H9 (cell line): ENCODE results near the gene KIRREL3. TPM values are rescaled to one million over a fixed set of nuclear protein-coding genes. Genes with fewer than 3 reads are reported as not detected.

Experiments used
- DNase-seq: peaks from one replicate; pipeline ENCODE4 v3.0.0-alpha.2; 2017
- H2AFZ ChIP-seq: one replicate; pipeline ENCODE4 v1.6.1; 2013; ENCODE audit warnings: mild to moderate bottlenecking, low read length, control low read depth, moderate library complexity
- H2AK5ac ChIP-seq: 2 replicates; pipeline ENCODE4 v1.6.1; 2013; ENCODE audit warnings: low read length, control low read depth, mixed read lengths; ENCODE audit not compliant: insufficient read length
- H2BK120ac ChIP-seq: one replicate; pipeline ENCODE4 v1.6.1; 2013; ENCODE audit warnings: low read depth, mild to moderate bottlenecking, low read length, control low read depth, inconsistent platforms; ENCODE audit not compliant: poor library complexity, severe bottlenecking
- H2BK12ac ChIP-seq: 2 replicates; pipeline ENCODE4 v1.6.1; 2013; ENCODE audit warnings: low read length, control low read depth, mixed read lengths, low read depth; ENCODE audit not compliant: insufficient read length
- H2BK15ac ChIP-seq: 2 replicates; pipeline ENCODE4 v1.6.1; 2013; ENCODE audit warnings: low read depth, low read length, control low read depth
- H2BK20ac ChIP-seq: one replicate; pipeline ENCODE4 v1.6.1; 2013; ENCODE audit warnings: low read depth, mild to moderate bottlenecking, low read length, control low read depth, inconsistent platforms; ENCODE audit not compliant: poor library complexity, severe bottlenecking
- H2BK5ac ChIP-seq: 2 replicates; pipeline ENCODE4 v1.6.1; 2013; ENCODE audit warnings: low read length, control low read depth, mixed read lengths; ENCODE audit not compliant: insufficient read length
- H3K14ac ChIP-seq: 2 replicates; pipeline ENCODE4 v1.6.1; 2013; ENCODE audit warnings: low read length, control low read depth; ENCODE audit not compliant: insufficient read depth
- H3K18ac ChIP-seq: 2 replicates; pipeline ENCODE4 v1.6.1; 2013; ENCODE audit warnings: low read depth, mild to moderate bottlenecking, mixed read lengths, low read length, control low read depth; ENCODE audit not compliant: insufficient read length
- H3K23ac ChIP-seq: 2 replicates; pipeline ENCODE4 v1.6.1; 2013; ENCODE audit warnings: low read length, control low read depth, mixed read lengths, low read depth; ENCODE audit not compliant: insufficient read length
- H3K23me2 ChIP-seq: 2 replicates; pipeline ENCODE4 v1.6.1; 2013; ENCODE audit warnings: low read depth, mild to moderate bottlenecking, mixed read lengths, low read length, control low read depth; ENCODE audit not compliant: insufficient read length, poor library complexity, severe bottlenecking
- H3K27ac ChIP-seq: 2 replicates; pipeline ENCODE4 v1.5.1; 2013; ENCODE audit warnings: low read length, control low read depth, mixed read lengths, low read depth; ENCODE audit not compliant: insufficient read length
- H3K27me3 ChIP-seq: 2 replicates; pipeline ENCODE4 v1.6.1; 2013; ENCODE audit warnings: low read length, control low read depth, inconsistent platforms; ENCODE audit not compliant: insufficient read depth
- H3K4ac ChIP-seq: 2 replicates; pipeline ENCODE4 v1.6.1; 2013; ENCODE audit warnings: low read depth, mild to moderate bottlenecking, control low read depth, inconsistent platforms, low read length, moderate library complexity
- H3K4me1 ChIP-seq: 2 replicates; pipeline ENCODE4 v1.6.1; 2013; ENCODE audit warnings: low read length, control low read depth, inconsistent platforms; ENCODE audit not compliant: insufficient read depth
- H3K4me2 ChIP-seq: 2 replicates; pipeline ENCODE4 v1.6.1; 2013; ENCODE audit warnings: low read length, control low read depth, mixed read lengths; ENCODE audit not compliant: insufficient read length, insufficient read depth
- H3K56ac ChIP-seq: 2 replicates; pipeline ENCODE4 v1.6.1; 2013; ENCODE audit warnings: low read depth, mild to moderate bottlenecking, mixed read lengths, low read length, control low read depth; ENCODE audit not compliant: insufficient read length
- H3K79me1 ChIP-seq: 2 replicates; pipeline ENCODE4 v1.6.1; 2013; ENCODE audit warnings: low read depth, mild to moderate bottlenecking, moderate library complexity, low read length, control low read depth, inconsistent platforms; ENCODE audit not compliant: insufficient read depth, poor library complexity, severe bottlenecking
- H3K79me2 ChIP-seq: 2 replicates; pipeline ENCODE4 v1.6.1; 2013; ENCODE audit warnings: low read length, control low read depth, inconsistent platforms; ENCODE audit not compliant: insufficient read depth
- H3K9ac ChIP-seq: 2 replicates; pipeline ENCODE4 v1.6.1; 2013; ENCODE audit warnings: low read length, control low read depth, mixed read lengths; ENCODE audit not compliant: insufficient read length; ENCODE audit errors: extremely low read depth
- H3K9me3 ChIP-seq: one replicate; pipeline ENCODE4 v1.6.1; 2013; ENCODE audit warnings: low read depth, low read length, inconsistent platforms; ENCODE audit not compliant: control insufficient read depth
- H3T11ph ChIP-seq: one replicate; pipeline ENCODE4 v1.6.1; 2013; ENCODE audit warnings: mild to moderate bottlenecking, low read length, control low read depth, inconsistent platforms
- H4K20me1 ChIP-seq: one replicate; pipeline ENCODE4 v1.6.1; 2013; ENCODE audit not compliant: control insufficient read depth, insufficient read length, insufficient read depth
- H4K5ac ChIP-seq: 2 replicates; pipeline ENCODE4 v1.6.1; 2013; ENCODE audit warnings: low read depth, mild to moderate bottlenecking, mixed read lengths, low read length, control low read depth; ENCODE audit not compliant: insufficient read length
- H4K8ac ChIP-seq: replicated peaks from 2 replicates; pipeline ENCODE4 v1.6.1; 2013; ENCODE audit warnings: low read length, control low read depth, mixed read lengths, low read depth; ENCODE audit not compliant: insufficient read length
- H4K91ac ChIP-seq: 2 replicates; pipeline ENCODE4 v1.6.1; 2013; ENCODE audit warnings: low read depth, mild to moderate bottlenecking, moderate library complexity, mixed read lengths, low read length, control low read depth; ENCODE audit not compliant: insufficient read length
- H3K27ac Mint-ChIP-seq, 3 experiments: 2 replicates in 2 of 3; 3 replicates in 1 of 3; pipeline ENCODE4 v1.8.0; 2020 to 2021; ENCODE audit warnings: mixed read lengths in 3 of 3, mild to moderate bottlenecking in 1 of 3, moderate library complexity in 1 of 3
- H3K27me3 Mint-ChIP-seq: 2 replicates; pipeline ENCODE4 v1.8.0; 2021; ENCODE audit warnings: low read depth, mild to moderate bottlenecking, moderate library complexity, mixed read lengths
- H3K36me3 Mint-ChIP-seq, 3 experiments: 2 replicates in 2 of 3; 3 replicates in 1 of 3; pipeline ENCODE4 v1.8.0; 2020 to 2021; ENCODE audit warnings: low read depth in 3 of 3, mixed read lengths in 3 of 3; ENCODE audit not compliant: insufficient read depth in 1 of 3
- H3K4me1 Mint-ChIP-seq, 2 experiments: 2 replicates each; pipeline ENCODE4 v1.8.0; 2020; ENCODE audit warnings: mixed read lengths in 2 of 2
- H3K4me3 Mint-ChIP-seq, 2 experiments: 2 replicates in 1 of 2; 3 replicates in 1 of 2; pipeline ENCODE4 v1.8.0; 2020 to 2021; ENCODE audit warnings: mild to moderate bottlenecking in 2 of 2, mixed read lengths in 2 of 2, moderate library complexity in 1 of 2
- H3K9me3 Mint-ChIP-seq, 2 experiments: 2 replicates in 1 of 2; 3 replicates in 1 of 2; pipeline ENCODE4 v1.8.0; 2020; ENCODE audit warnings: mild to moderate bottlenecking in 2 of 2, mixed read lengths in 2 of 2, moderate library complexity in 1 of 2
- WGBS: extraction: QIAGEN DNeasy Blood & Tissue Kit; methylation state at CpG from one replicate; pipeline ENCODE4 v1.1.7; 2013; ENCODE audit warnings: missing lambda C conversion rate, low lambda C conversion rate, mixed read lengths; ENCODE audit not compliant: insufficient read length; ENCODE audit errors: extremely low coverage; 5-methylcytosine and 5-hydroxymethylcytosine counted together
- total RNA-seq: library from RNA; stranded (reverse); gene quantifications from 2 replicates; pipeline ENCODE4 v1.2.1, GENCODE V29; 2021
- TF ChIP-seq, protein P1 (sequence below): fragments of 200-600 bp; sonication (generic); conservative IDR thresholded peaks from 3 replicates; pipeline ENCODE4 v1.8.0; 2021; ENCODE audit warnings: antibody characterized with exemption, mild to moderate bottlenecking

The KIRREL3 gene
- total RNA-seq, 1 experiment from 2014 or later, result 0.17 TPM

DNA sequence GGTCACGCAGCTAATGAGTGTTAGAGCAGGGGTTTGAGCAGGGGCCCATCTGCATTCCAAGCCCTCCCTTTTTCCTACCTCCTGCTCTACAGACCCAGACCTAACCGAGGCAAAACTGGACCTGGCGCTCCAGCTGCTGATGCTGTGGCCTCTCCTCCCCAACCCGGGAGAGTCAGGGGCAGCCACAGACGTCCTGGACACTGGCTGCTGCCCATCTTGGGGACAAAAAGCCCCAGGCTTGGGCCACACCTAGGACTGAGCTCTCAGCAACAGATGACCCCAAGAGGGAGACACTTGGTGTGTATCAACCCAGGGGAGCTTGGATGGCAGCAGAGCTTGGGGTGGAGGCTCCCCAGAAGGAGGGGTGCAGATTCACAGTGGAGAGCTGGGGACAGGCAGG, 472.5 kb downstream of the KIRREL3 start:
- Histone ChIP-seq H4K91ac (no peak overlapping the region), H3T11ph (no peak overlapping the region), H4K5ac (no peak overlapping the region), H2AFZ (no peak overlapping the region), H3K79me2 (no peaks in the 10 kb centered on the region), H3K27ac (no peak overlapping the region), H2BK5ac (no peak overlapping the region), H3K4me1 (no peaks in the 10 kb centered on the region), H3K23me2 (no peaks in the 10 kb centered on the region), H2BK15ac (no peak overlapping the region), H3K79me1 (no peaks in the 10 kb centered on the region), H3K9me3 (no peaks in the 10 kb centered on the region), H3K4ac (no peak overlapping the region), H3K18ac (no peak overlapping the region), H2BK120ac (no peak overlapping the region), H4K20me1 (no peaks in the 10 kb centered on the region), H3K56ac (no peak overlapping the region), H3K27me3 (no peaks in the 10 kb centered on the region), H3K4me2 (no peak overlapping the region), H3K14ac (no peak overlapping the region), H3K23ac (no peak overlapping the region), H2BK20ac (no peak overlapping the region), H2AK5ac (no peak overlapping the region), H2BK12ac (no peak overlapping the region), H4K8ac (no peak overlapping the region), H3K9ac (no peak overlapping the region)
- TF ChIP-seq, protein P1, sequence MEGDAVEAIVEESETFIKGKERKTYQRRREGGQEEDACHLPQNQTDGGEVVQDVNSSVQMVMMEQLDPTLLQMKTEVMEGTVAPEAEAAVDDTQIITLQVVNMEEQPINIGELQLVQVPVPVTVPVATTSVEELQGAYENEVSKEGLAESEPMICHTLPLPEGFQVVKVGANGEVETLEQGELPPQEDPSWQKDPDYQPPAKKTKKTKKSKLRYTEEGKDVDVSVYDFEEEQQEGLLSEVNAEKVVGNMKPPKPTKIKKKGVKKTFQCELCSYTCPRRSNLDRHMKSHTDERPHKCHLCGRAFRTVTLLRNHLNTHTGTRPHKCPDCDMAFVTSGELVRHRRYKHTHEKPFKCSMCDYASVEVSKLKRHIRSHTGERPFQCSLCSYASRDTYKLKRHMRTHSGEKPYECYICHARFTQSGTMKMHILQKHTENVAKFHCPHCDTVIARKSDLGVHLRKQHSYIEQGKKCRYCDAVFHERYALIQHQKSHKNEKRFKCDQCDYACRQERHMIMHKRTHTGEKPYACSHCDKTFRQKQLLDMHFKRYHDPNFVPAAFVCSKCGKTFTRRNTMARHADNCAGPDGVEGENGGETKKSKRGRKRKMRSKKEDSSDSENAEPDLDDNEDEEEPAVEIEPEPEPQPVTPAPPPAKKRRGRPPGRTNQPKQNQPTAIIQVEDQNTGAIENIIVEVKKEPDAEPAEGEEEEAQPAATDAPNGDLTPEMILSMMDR, result no peak
- no peaks in the 10 kb centered on the region for H3K36me3 Mint-ChIP-seq
- peaks cover 7% of the 10 kb centered on the region for H3K27me3 Mint-ChIP-seq
- WGBS, result no CpG with 5 or more reads among the region's 5 CpGs
- H3K4me3 Mint-ChIP-seq, result no peak overlapping the region
- no peak overlapping the region; a peak in 2 of 7 replicates for H3K27ac Mint-ChIP-seq
- no peaks in the 10 kb centered on the region for H3K9me3 Mint-ChIP-seq
- H3K4me1 Mint-ChIP-seq, result peaks cover 3 to 8% of the 10 kb centered on the region in 2 experiments
- no peak for DNase-seq
